HepG2 (cell line): ENCODE data around the gene GRM5. TPM values are rescaled to one million over a fixed set of nuclear protein-coding genes. Genes with fewer than 3 reads are reported as not detected.

Experiments used
- ATAC-seq: fragments of 200-7000 bp; cut with Tn5 transposase; 3 replicates; pipeline ENCODE4 v1.9.1; 2020; ENCODE audit warnings: mild to moderate bottlenecking, moderate library complexity
- BruUV-seq: library from RNA; stranded (reverse); fragments of 400-500 nt; replicated peaks from 2 replicates; lab custom pipeline; 2021; lab: Mats Ljungman, UMichigan
- CTCF ChIA-PET: fragments of 300-600 bp; formaldehyde crosslinking; extraction: SDS; loops from one replicate; lab custom pipeline; 2021; ENCODE audit warnings: low total read pairs, inconsistent platforms, low intra/inter-chr PET ratio; lab: Yijun Ruan, JAX
- POLR2A ChIA-PET: fragments of 350-600 bp; sonication (Branson Sonifier 250); formaldehyde crosslinking; loops from one replicate; lab custom pipeline; 2020; ENCODE audit warnings: antibody characterized with exemption, inconsistent platforms; lab: Yijun Ruan, JAX
- DNase-seq: peaks from one replicate; pipeline ENCODE4 v3.0.0-alpha.2; 2015; ENCODE audit warnings: low spot score
- FAIRE-seq: peaks from 3 replicates; lab custom pipeline; 2011; peaks lifted over from hg19 to GRCh38; lab: Jason Lieb, UNC
- H2AFZ ChIP-seq: one replicate; pipeline ENCODE4 v1.6.1; 2011; ENCODE audit warnings: low read length, inconsistent platforms
- H3K27ac ChIP-seq: fragments of 300-600 bp; 3 replicates; pipeline ENCODE4 v1.8.0; 2011; ENCODE audit warnings: mixed run types, mild to moderate bottlenecking, mixed read lengths, low read length, inconsistent platforms; ENCODE audit not compliant: insufficient read depth; ENCODE audit errors: extremely low read length
- H3K27me3 ChIP-seq, 2 experiments: fragments of 200-600 bp in 1 of 2; 2 replicates in 1 of 2; 3 replicates in 1 of 2; pipeline versions ENCODE4 v1.6.0 to v1.8.0; 2011; ENCODE audit warnings: low read length in 2 of 2, mild to moderate bottlenecking in 2 of 2, moderate library complexity in 2 of 2, inconsistent platforms in 1 of 2; ENCODE audit not compliant: insufficient read depth in 2 of 2, control insufficient read depth in 1 of 2
- H3K36me3 ChIP-seq, 2 experiments: fragments of 200-600 bp in 1 of 2; replicated peaks in 1 of 2; 2 replicates in 1 of 2; 3 replicates in 1 of 2; pipeline versions ENCODE4 v1.5.1 to v1.8.0; 2011; ENCODE audit warnings: low read length in 2 of 2, inconsistent platforms in 1 of 2; ENCODE audit not compliant: insufficient read depth in 2 of 2, control insufficient read depth in 1 of 2
- H3K4me1 ChIP-seq: 2 replicates; pipeline ENCODE4 v1.5.1; 2012; ENCODE audit warnings: low read length, inconsistent platforms; ENCODE audit not compliant: insufficient read depth
- H3K4me2 ChIP-seq: 2 replicates; pipeline ENCODE4 v1.6.0; 2011; ENCODE audit warnings: low read depth, low read length, inconsistent platforms
- H3K4me3 ChIP-seq, 3 experiments: fragments of 200-600 bp in 1 of 3; sonication (generic), shearing (Covaris generic) in 1 of 3; replicated peaks in 1 of 3; 2 replicates each; pipeline ENCODE4 v1.5.1; 2011 to 2016; ENCODE audit warnings: low read length in 3 of 3, inconsistent platforms in 2 of 3, low read depth in 2 of 3, mild to moderate bottlenecking in 2 of 3, control low read depth in 1 of 3, mixed read lengths in 1 of 3; ENCODE audit not compliant: insufficient read depth in 1 of 3
- H3K79me2 ChIP-seq: one replicate; pipeline ENCODE4 v1.6.1; 2011; ENCODE audit warnings: low read length, inconsistent platforms; ENCODE audit not compliant: insufficient read depth
- H3K9ac ChIP-seq: 2 replicates; pipeline ENCODE4 v1.6.0; 2011; ENCODE audit warnings: mild to moderate bottlenecking, low read depth, low read length, inconsistent platforms; ENCODE audit not compliant: insufficient read depth
- H3K9me3 ChIP-seq: 2 replicates; pipeline ENCODE4 v1.5.1; 2012; ENCODE audit warnings: mild to moderate bottlenecking, low read length
- H4K20me1 ChIP-seq: 2 replicates; pipeline ENCODE4 v1.6.0; 2011; ENCODE audit warnings: inconsistent platforms, mild to moderate bottlenecking, low read length, moderate library complexity; ENCODE audit not compliant: insufficient read depth
- KLF11 ChIP-seq: IDR thresholded peaks from 2 replicates; pipeline ENCODE4 v1.6.1; 2016; ENCODE audit warnings: missing compliant biosample characterization
- PHB2 ChIP-seq: fragments of 450-650 bp; IDR thresholded peaks from 2 replicates; pipeline ENCODE4 v1.6.1; 2018; ENCODE audit not compliant: partially characterized antibody
- THAP11 ChIP-seq: IDR thresholded peaks from 2 replicates; pipeline ENCODE4 v1.6.1; 2016; ENCODE audit warnings: missing biosample characterization, missing genetic modification reagents
- ZNF451 ChIP-seq: sonication (generic); formaldehyde crosslinking; IDR thresholded peaks from 2 replicates; pipeline ENCODE4 v1.5.0; 2020; ENCODE audit warnings: mild to moderate bottlenecking, missing genetic modification reagents
- ZNF503 ChIP-seq: sonication (generic); formaldehyde crosslinking; IDR thresholded peaks from 2 replicates; pipeline ENCODE4 v1.4.0; 2020; ENCODE audit warnings: missing genetic modification reagents
- ZNF513 ChIP-seq: sonication (generic); formaldehyde crosslinking; conservative IDR thresholded peaks from 2 replicates; pipeline ENCODE4 v1.5.0; 2020; ENCODE audit warnings: missing genetic modification reagents
- ZZZ3 ChIP-seq: sonication (generic); formaldehyde crosslinking; IDR thresholded peaks from 2 replicates; pipeline ENCODE4 v1.4.0; 2020; ENCODE audit warnings: missing genetic modification reagents, mild to moderate bottlenecking, borderline replicate concordance
- WGBS: methylation state at CpG from one replicate; pipeline ENCODE4 v1.1.6; 2017; ENCODE audit warnings: low lambda C conversion rate; 5-methylcytosine and 5-hydroxymethylcytosine counted together
- in situ Hi-C: cut with HindIII; loops from 2 replicates; pipeline ENCODE4 v1.10.0; 2017; ENCODE audit warnings: low pct_unique_long_range_greater_than_20kb; ENCODE audit not compliant: extremely low pct_ligation_motif_present
- intact Hi-C: fragments of 100-400 bp; cut with micrococcal nuclease; formaldehyde crosslinking; loops from one replicate; pipeline ENCODE4 v1.10.0; 2022; ENCODE audit not compliant: unreplicated experiment
- polyA plus RNA-seq, 8 experiments: library from polyadenylated mRNA; depleted of rRNA in 3 of 8; stranded (reverse) in 7 of 8; unstranded in 1 of 8; fragments of >200 nt; fragmentation: Illumina TruSeq in 4 of 8; extraction: Trizol in 4 of 8; gene quantifications; 2 replicates each; pipeline versions ENCODE4 v1.2.1 to v1.2.3, GENCODE V29; 2011 to 2016; ENCODE audit warnings: low read depth in 4 of 8, missing spikeins in 1 of 8, mixed read lengths in 1 of 8; ENCODE audit not compliant: insufficient read depth in 1 of 8
- total RNA-seq, 5 experiments: library from RNA; depleted of rRNA; stranded (reverse); fragments of >200 nt; fragmentation: Illumina TruSeq; extraction: Trizol; gene quantifications; 2 replicates each; pipeline ENCODE4 v1.2.3, GENCODE V29; 2016; ENCODE audit warnings: low read depth in 1 of 5
- TF ChIP-seq, protein P1 (sequence below): sonication (generic); formaldehyde crosslinking; IDR thresholded peaks from 2 replicates; pipeline ENCODE4 v1.5.1; 2020; ENCODE audit warnings: missing genetic modification reagents, mild to moderate bottlenecking, borderline replicate concordance
- TF ChIP-seq, protein P2 (sequence below): sonication (generic); formaldehyde crosslinking; IDR thresholded peaks from 2 replicates; pipeline ENCODE4 v1.4.0; 2020; ENCODE audit warnings: mild to moderate bottlenecking, missing genetic modification reagents
- TF ChIP-seq, protein P3 (sequence below): sonication (generic); formaldehyde crosslinking; IDR thresholded peaks from 2 replicates; pipeline ENCODE4 v1.4.0; 2020; ENCODE audit warnings: missing genetic modification reagents, borderline replicate concordance

GRM5 gene
- total and polyA plus RNA-seq, 2 of the 13 experiments (the other 11 are each of a cell fraction or from before 2014, with no cell fraction given) = not detected

GRCh38 chr11:88501541-88501940, 564.2 kb downstream of the GRM5 start (continued):
- TF ChIP-seq, protein P1, sequence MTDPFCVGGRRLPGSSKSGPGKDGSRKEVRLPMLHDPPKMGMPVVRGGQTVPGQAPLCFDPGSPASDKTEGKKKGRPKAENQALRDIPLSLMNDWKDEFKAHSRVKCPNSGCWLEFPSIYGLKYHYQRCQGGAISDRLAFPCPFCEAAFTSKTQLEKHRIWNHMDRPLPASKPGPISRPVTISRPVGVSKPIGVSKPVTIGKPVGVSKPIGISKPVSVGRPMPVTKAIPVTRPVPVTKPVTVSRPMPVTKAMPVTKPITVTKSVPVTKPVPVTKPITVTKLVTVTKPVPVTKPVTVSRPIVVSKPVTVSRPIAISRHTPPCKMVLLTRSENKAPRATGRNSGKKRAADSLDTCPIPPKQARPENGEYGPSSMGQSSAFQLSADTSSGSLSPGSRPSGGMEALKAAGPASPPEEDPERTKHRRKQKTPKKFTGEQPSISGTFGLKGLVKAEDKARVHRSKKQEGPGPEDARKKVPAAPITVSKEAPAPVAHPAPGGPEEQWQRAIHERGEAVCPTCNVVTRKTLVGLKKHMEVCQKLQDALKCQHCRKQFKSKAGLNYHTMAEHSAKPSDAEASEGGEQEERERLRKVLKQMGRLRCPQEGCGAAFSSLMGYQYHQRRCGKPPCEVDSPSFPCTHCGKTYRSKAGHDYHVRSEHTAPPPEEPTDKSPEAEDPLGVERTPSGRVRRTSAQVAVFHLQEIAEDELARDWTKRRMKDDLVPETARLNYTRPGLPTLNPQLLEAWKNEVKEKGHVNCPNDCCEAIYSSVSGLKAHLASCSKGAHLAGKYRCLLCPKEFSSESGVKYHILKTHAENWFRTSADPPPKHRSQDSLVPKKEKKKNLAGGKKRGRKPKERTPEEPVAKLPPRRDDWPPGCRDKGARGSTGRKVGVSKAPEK (CRISPR knock-in tag) = no peak
- no peak for TF ChIP-seq KLF11
- TF ChIP-seq, protein P2, sequence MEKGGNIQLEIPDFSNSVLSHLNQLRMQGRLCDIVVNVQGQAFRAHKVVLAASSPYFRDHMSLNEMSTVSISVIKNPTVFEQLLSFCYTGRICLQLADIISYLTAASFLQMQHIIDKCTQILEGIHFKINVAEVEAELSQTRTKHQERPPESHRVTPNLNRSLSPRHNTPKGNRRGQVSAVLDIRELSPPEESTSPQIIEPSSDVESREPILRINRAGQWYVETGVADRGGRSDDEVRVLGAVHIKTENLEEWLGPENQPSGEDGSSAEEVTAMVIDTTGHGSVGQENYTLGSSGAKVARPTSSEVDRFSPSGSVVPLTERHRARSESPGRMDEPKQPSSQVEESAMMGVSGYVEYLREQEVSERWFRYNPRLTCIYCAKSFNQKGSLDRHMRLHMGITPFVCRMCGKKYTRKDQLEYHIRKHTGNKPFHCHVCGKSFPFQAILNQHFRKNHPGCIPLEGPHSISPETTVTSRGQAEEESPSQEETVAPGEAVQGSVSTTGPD (CRISPR knock-in tag) = no peak

DNA sequence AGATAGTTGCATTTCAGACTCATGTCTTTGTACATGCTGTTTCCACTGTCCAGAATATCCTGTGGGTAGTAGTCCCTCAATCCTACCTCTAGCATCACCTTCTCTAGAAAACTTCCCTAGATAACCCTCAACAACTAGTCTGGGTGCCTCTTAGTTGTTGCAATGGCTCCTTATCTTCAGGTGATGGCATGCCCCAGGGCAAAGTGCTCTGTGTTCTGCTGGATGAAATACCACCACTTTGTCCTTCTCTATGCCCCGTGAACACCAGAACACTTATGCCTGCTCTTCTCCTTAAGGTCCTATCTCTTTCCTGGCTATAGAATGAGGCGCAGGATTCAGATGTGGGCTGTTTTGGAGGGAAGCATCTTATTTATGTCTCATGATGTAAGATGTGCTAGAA, 569.9 kb downstream of the GRM5 start:
- 3% methylated on average over 2 of the region's 2 CpGs for WGBS
- ChIA-PET CTCF (no interaction called here), POLR2A (no interaction called here)
- intact Hi-C loops (no loop called here), in situ Hi-C loops (no loop called here)
- DNase-seq = no peak
- no peaks in the 10 kb centered on the region for H3K79me2 ChIP-seq
- ATAC-seq = no peak
- H3K4me1 ChIP-seq = no peaks in the 10 kb centered on the region
- no peak overlapping the region for H3K4me2 ChIP-seq
- no peaks in the 10 kb centered on the region for H3K27me3 ChIP-seq
- no peaks in the 10 kb centered on the region for H3K36me3 ChIP-seq
- H3K4me3 ChIP-seq = no peak overlapping the region
- FAIRE-seq = no peak
- no peak overlapping the region for H3K27ac ChIP-seq
- H3K9me3 ChIP-seq = no peaks in the 10 kb centered on the region
- no peak overlapping the region for H2AFZ ChIP-seq
- BruUV-seq = no TSS peak
- H3K9ac ChIP-seq = no peak overlapping the region
- H4K20me1 ChIP-seq = no peaks in the 10 kb centered on the region
- TF ChIP-seq ZZZ3 (CRISPR knock-in tag) (no peak), PHB2 (no peak), ZNF451 (CRISPR knock-in tag) (no peak), ZNF503 (CRISPR knock-in tag) (no peak), THAP11 (CRISPR knock-in tag) (no peak), ZNF513 (no peak)
- TF ChIP-seq, protein P3, sequence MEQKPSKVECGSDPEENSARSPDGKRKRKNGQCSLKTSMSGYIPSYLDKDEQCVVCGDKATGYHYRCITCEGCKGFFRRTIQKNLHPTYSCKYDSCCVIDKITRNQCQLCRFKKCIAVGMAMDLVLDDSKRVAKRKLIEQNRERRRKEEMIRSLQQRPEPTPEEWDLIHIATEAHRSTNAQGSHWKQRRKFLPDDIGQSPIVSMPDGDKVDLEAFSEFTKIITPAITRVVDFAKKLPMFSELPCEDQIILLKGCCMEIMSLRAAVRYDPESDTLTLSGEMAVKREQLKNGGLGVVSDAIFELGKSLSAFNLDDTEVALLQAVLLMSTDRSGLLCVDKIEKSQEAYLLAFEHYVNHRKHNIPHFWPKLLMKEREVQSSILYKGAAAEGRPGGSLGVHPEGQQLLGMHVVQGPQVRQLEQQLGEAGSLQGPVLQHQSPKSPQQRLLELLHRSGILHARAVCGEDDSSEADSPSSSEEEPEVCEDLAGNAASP (CRISPR knock-in tag) = no peak
